HL-60 (cell line): Measurements from ENCODE around the gene RASSF8.

Experiments
- CTCF ChIP-seq: IDR thresholded peaks from one replicate; pipeline ENCODE4 v1.5.1; 2011; ENCODE audit warnings: low read length, control low read depth, inconsistent platforms; ENCODE audit not compliant: insufficient read depth
- GABPA ChIP-seq: IDR thresholded peaks from 2 replicates; pipeline ENCODE4 v1.6.1; 2012; ENCODE audit warnings: low read depth
- REST ChIP-seq: IDR thresholded peaks from 2 replicates; pipeline ENCODE4 v1.6.1; 2012; ENCODE audit warnings: low read depth; ENCODE audit not compliant: insufficient replicate concordance

GRCh38 chr12:26124446-26125399 is 166.2 kb downstream of the RASSF8 start, which contains the start of gene BHLHE41:
- TF ChIP-seq CTCF: no peak
- no peak for TF ChIP-seq REST
- no peak for TF ChIP-seq GABPA
